Stimulated activated naive B cell treated with anti-CD40 and anti-IgM and Interleukin-4, amounts not matched to agents 10 μg/mL and 1 μg/mL and 100 μg/mL, for 72 hours (primary cell): ENCODE measurements around the gene STAG1.
"Not testable (repeated sequence)": the region's sequence is repeated elsewhere in the genome, so short reads cannot be mapped to it uniquely, and the experiment has no call there.

Source experiments
- ATAC-seq, 2 donors: fragments of 150-1000 bp; cut with Tn5 transposase; replicated peaks; 2 replicates each; pipeline ENCODE4 v1.10.0; 2021; ENCODE audit warnings: moderate library complexity in 1 of 2
- DNase-seq: peaks from one replicate; pipeline ENCODE4 v3.0.0; 2021
- H3K27ac Mint-ChIP-seq: one replicate; pipeline ENCODE4 v1.8.0; 2022; ENCODE audit warnings: mild to moderate bottlenecking, mixed read lengths
- H3K27me3 Mint-ChIP-seq, 2 donors: one replicate each; pipeline ENCODE4 v1.8.0; 2022; ENCODE audit warnings: mixed read lengths in 2 of 2
- H3K36me3 Mint-ChIP-seq, 2 donors: one replicate each; pipeline ENCODE4 v1.8.0; 2022; ENCODE audit warnings: mixed read lengths in 2 of 2, mild to moderate bottlenecking in 1 of 2
- H3K4me1 Mint-ChIP-seq, 2 donors: one replicate each; pipeline ENCODE4 v1.8.0; 2022; ENCODE audit warnings: mixed read lengths in 2 of 2, mild to moderate bottlenecking in 1 of 2
- H3K4me3 Mint-ChIP-seq, 2 donors: one replicate each; pipeline ENCODE4 v1.8.0; 2022; ENCODE audit warnings: mild to moderate bottlenecking in 2 of 2, mixed read lengths in 2 of 2, moderate library complexity in 1 of 2
- H3K9me3 Mint-ChIP-seq, 2 donors: one replicate each; pipeline ENCODE4 v1.8.0; 2022; ENCODE audit warnings: mixed read lengths in 2 of 2, mild to moderate bottlenecking in 1 of 2

Gene STAG1

GRCh38 chr3:136366289-136366688 is 385.9 kb downstream of the STAG1 start:
- no peak for ATAC-seq
- no peaks in the 10 kb centered on the region for H3K27me3 Mint-ChIP-seq

GRCh38 chr3:136353461-136353860 is 398.7 kb downstream of the STAG1 start:
- no peak for ATAC-seq
- DNase-seq = no peak
- peaks cover 0 to 5% of the 10 kb centered on the region in 2 donors for H3K9me3 Mint-ChIP-seq
- no peak overlapping the region for H3K27ac Mint-ChIP-seq
- H3K36me3 Mint-ChIP-seq = peaks cover 21 to 45% of the 10 kb centered on the region in 2 donors
- no peaks in the 10 kb centered on the region for H3K27me3 Mint-ChIP-seq
- H3K4me1 Mint-ChIP-seq = no peaks in the 10 kb centered on the region
- H3K4me3 Mint-ChIP-seq = no peak overlapping the region

More at GRCh38 chr3:136366289-136366688, 385.9 kb downstream of the STAG1 start:
- Mint-ChIP-seq H3K4me3 (no peak overlapping the region), H3K36me3 (peaks cover 18 to 31% of the 10 kb centered on the region in 2 donors), H3K9me3 (no peaks in the 10 kb centered on the region), H3K27ac (no peak overlapping the region), H3K4me1 (peaks cover 0 to 2% of the 10 kb centered on the region in 2 donors)
- DNase-seq = no peak

GRCh38 chr3:136351905-136352304 is 400.3 kb downstream of the STAG1 start:
- Mint-ChIP-seq H3K27me3 (no peaks in the 10 kb centered on the region), H3K36me3 (peaks cover 19 to 37% of the 10 kb centered on the region in 2 donors)
- ATAC-seq = no peak

GRCh38 chr3:136351351-136351750 is 400.8 kb downstream of the STAG1 start:
- ATAC-seq (no peak), DNase-seq (no peak)
- Mint-ChIP-seq H3K4me1 (no peaks in the 10 kb centered on the region), H3K9me3 (peaks cover 0 to 5% of the 10 kb centered on the region in 2 donors), H3K27ac (no peak overlapping the region), H3K4me3 (no peak overlapping the region), H3K36me3 (peaks cover 19 to 36% of the 10 kb centered on the region in 2 donors), H3K27me3 (no peaks in the 10 kb centered on the region)

More at GRCh38 chr3:136351905-136352304, 400.3 kb downstream of the STAG1 start:
- no peak overlapping the region for H3K4me3 Mint-ChIP-seq
- H3K4me1 Mint-ChIP-seq = no peaks in the 10 kb centered on the region
- no peak overlapping the region for H3K27ac Mint-ChIP-seq
- peaks cover 0 to 5% of the 10 kb centered on the region in 2 donors for H3K9me3 Mint-ChIP-seq
- DNase-seq = no peak

GRCh38 chr3:136350557-136350956 is 401.6 kb downstream of the STAG1 start:
- no peak for ATAC-seq
- no peaks in the 10 kb centered on the region for H3K4me1 Mint-ChIP-seq
- peaks cover 17 to 35% of the 10 kb centered on the region in 2 donors for H3K36me3 Mint-ChIP-seq
- H3K27me3 Mint-ChIP-seq = no peaks in the 10 kb centered on the region
- no peak overlapping the region for H3K27ac Mint-ChIP-seq
- H3K4me3 Mint-ChIP-seq = no peak overlapping the region
- H3K9me3 Mint-ChIP-seq = peaks cover 0 to 3% of the 10 kb centered on the region in 2 donors
- DNase-seq = no peak

- ATAC-seq (no peak), DNase-seq (no peak)
- Mint-ChIP-seq H3K27me3 (no peaks in the 10 kb centered on the region), H3K4me3 (no peak overlapping the region), H3K9me3 (no peaks in the 10 kb centered on the region), H3K4me1 (no peaks in the 10 kb centered on the region), H3K36me3 (peaks cover 13 to 32% of the 10 kb centered on the region in 2 donors), H3K27ac (no peak overlapping the region)
These were observed 402.0 kb downstream of the STAG1 start for GRCh38 chr3:136350132-136350531.

- Mint-ChIP-seq H3K27me3 (no peaks in the 10 kb centered on the region), H3K36me3 (peaks cover 9 to 32% of the 10 kb centered on the region in 2 donors), H3K27ac (no peak overlapping the region), H3K4me1 (no peaks in the 10 kb centered on the region), H3K9me3 (no peaks in the 10 kb centered on the region), H3K4me3 (no peak overlapping the region)
- DNase-seq (no peak), ATAC-seq (no peak)
These were observed 405.7 kb downstream of the STAG1 start for GRCh38 chr3:136346486-136346885.

- H3K9me3 Mint-ChIP-seq = no peaks in the 10 kb centered on the region
- H3K36me3 Mint-ChIP-seq = peaks cover 19 to 35% of the 10 kb centered on the region in 2 donors
- ATAC-seq (no peak), DNase-seq (no peak)
- no peak overlapping the region for H3K4me3 Mint-ChIP-seq
- no peaks in the 10 kb centered on the region for H3K27me3 Mint-ChIP-seq
- no peak overlapping the region for H3K27ac Mint-ChIP-seq
- no peaks in the 10 kb centered on the region for H3K4me1 Mint-ChIP-seq
These were observed 408.2 kb downstream of the STAG1 start for GRCh38 chr3:136343873-136344555.

GRCh38 chr3:136343446-136343845 is 408.7 kb downstream of the STAG1 start:
- Mint-ChIP-seq H3K9me3 (no peaks in the 10 kb centered on the region), H3K27ac (no peak overlapping the region), H3K4me1 (no peaks in the 10 kb centered on the region), H3K4me3 (no peak overlapping the region), H3K36me3 (peaks cover 23 to 35% of the 10 kb centered on the region in 2 donors), H3K27me3 (no peaks in the 10 kb centered on the region)
- ATAC-seq (no peak), DNase-seq (no peak)

- Mint-ChIP-seq H3K27ac (no peak overlapping the region), H3K4me1 (no peaks in the 10 kb centered on the region), H3K9me3 (no peaks in the 10 kb centered on the region), H3K4me3 (no peak overlapping the region), H3K36me3 (peaks cover 41 to 62% of the 10 kb centered on the region in 2 donors), H3K27me3 (no peaks in the 10 kb centered on the region)
- no peak for DNase-seq
- ATAC-seq = no peak
These were observed 415.7 kb downstream of the STAG1 start for GRCh38 chr3:136336329-136337100.

- H3K4me1 Mint-ChIP-seq, H3K27me3 Mint-ChIP-seq, ATAC-seq, H3K4me3 Mint-ChIP-seq, H3K27ac Mint-ChIP-seq, DNase-seq, H3K9me3 Mint-ChIP-seq: not testable (repeated sequence)
- H3K36me3 Mint-ChIP-seq = peaks cover 38 to 58% of the 10 kb centered on the region in 2 donors
These were observed 417.5 kb downstream of the STAG1 start for GRCh38 chr3:136334726-136335125.

- no peak overlapping the region for H3K4me3 Mint-ChIP-seq
- no peaks in the 10 kb centered on the region for H3K9me3 Mint-ChIP-seq
- DNase-seq (no peak), ATAC-seq (no peak)
- peaks cover 37 to 59% of the 10 kb centered on the region in 2 donors for H3K36me3 Mint-ChIP-seq
- no peak overlapping the region for H3K27ac Mint-ChIP-seq
- no peaks in the 10 kb centered on the region for H3K27me3 Mint-ChIP-seq
- H3K4me1 Mint-ChIP-seq = peaks cover 0 to 2% of the 10 kb centered on the region in 2 donors
These were observed 418.0 kb downstream of the STAG1 start for GRCh38 chr3:136334209-136334608.

- Mint-ChIP-seq H3K9me3 (no peaks in the 10 kb centered on the region), H3K36me3 (peaks cover 35 to 62% of the 10 kb centered on the region in 2 donors), H3K4me3 (no peak overlapping the region), H3K27ac (peak overlapping the region; percentile 62), H3K27me3 (no peaks in the 10 kb centered on the region), H3K4me1 (peaks cover 0 to 2% of the 10 kb centered on the region in 2 donors)
- no peak for ATAC-seq
- no peak for DNase-seq
These were observed 419.4 kb downstream of the STAG1 start for GRCh38 chr3:136332776-136333175.

- ATAC-seq (no peak), DNase-seq (no peak)
- H3K4me1 Mint-ChIP-seq = peaks cover 0 to 2% of the 10 kb centered on the region in 2 donors
- H3K9me3 Mint-ChIP-seq = no peaks in the 10 kb centered on the region
- H3K4me3 Mint-ChIP-seq = no peak overlapping the region
- no peaks in the 10 kb centered on the region for H3K27me3 Mint-ChIP-seq
- peaks cover 35 to 65% of the 10 kb centered on the region in 2 donors for H3K36me3 Mint-ChIP-seq
- peak overlapping the region; percentile 62 for H3K27ac Mint-ChIP-seq
These were observed 419.9 kb downstream of the STAG1 start for GRCh38 chr3:136332302-136332701.

GRCh38 chr3:136330900-136331299 is 421.3 kb downstream of the STAG1 start:
- ATAC-seq (no peak), DNase-seq (no peak)
- Mint-ChIP-seq H3K36me3 (peaks cover 43 to 71% of the 10 kb centered on the region in 2 donors), H3K27me3 (no peaks in the 10 kb centered on the region), H3K27ac (no peak overlapping the region), H3K4me1 (peaks cover 0 to 2% of the 10 kb centered on the region in 2 donors), H3K9me3 (no peaks in the 10 kb centered on the region), H3K4me3 (no peak overlapping the region)
